Measurements from ENCODE around the gene SDK1. TPM values are rescaled to one million over a fixed set of nuclear protein-coding genes. Genes with fewer than 3 reads are reported as not detected.

SDK1 gene
- total and polyA plus RNA-seq, 2 experiments from 2014 or later, result 2.1 to 10.0 TPM

DNA sequence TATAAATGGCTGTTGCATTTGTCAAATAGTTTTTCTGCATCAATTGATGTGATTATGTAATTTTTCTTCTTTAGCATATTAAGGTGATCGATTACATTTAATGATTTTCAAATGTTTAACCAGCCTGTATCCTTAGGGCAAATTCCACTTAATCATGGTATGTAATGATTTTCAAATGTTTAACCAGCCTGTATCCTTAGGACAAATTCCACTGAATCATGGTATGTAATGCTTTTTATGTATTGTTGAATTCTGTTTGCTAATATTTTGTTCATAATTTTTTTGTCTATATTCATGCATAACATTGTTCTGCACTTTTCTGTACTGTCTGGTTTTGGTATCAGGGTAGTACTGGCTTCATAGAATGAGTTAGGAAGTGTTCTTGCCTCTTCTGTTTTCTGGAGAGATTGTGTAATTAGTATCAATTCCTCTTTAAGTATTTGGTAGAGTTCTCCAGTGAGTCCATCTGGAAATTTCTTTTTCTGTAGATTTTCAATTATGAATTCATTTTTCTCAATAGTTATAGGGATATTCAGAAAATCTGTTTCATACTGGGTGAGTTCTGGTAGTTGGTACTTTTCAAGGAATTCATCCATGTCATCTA, 987.8 kb downstream of the SDK1 start:
- Histone ChIP-seq H3F3A (replicated peaks; ENCODE audit: low read depth) (no peaks in the 10 kb centered on the region), H3K4me2 (no peak overlapping the region), H3K27ac (ENCODE audit: low read depth) (no peak overlapping the region), H3K27me3 (ENCODE audit: insufficient read depth) (no peaks in the 10 kb centered on the region), H4K20me1 (replicated peaks; ENCODE audit: insufficient read depth) (no peaks in the 10 kb centered on the region), H2AFZ (no peak overlapping the region), H3K79me2 (replicated peaks; ENCODE audit: insufficient read depth) (no peaks in the 10 kb centered on the region), H3K4me3 (no peak overlapping the region), H3K9me2 (ENCODE audit: insufficient read depth) (peaks cover 4% of the 10 kb centered on the region; the same call in 1 of the 2 replicates), H3K4me1 (ENCODE audit: insufficient read depth) (no peaks in the 10 kb centered on the region), H3K36me3 (ENCODE audit: insufficient read depth) (no peaks in the 10 kb centered on the region)
- Mint-ChIP-seq H3K4me1 (peaks cover 6% of the 10 kb centered on the region; the same call in 2 of the 3 replicates), H3K4me3 (no peak overlapping the region), H3K9me3 (peaks cover 62% of the 10 kb centered on the region), H3K36me3 (ENCODE audit: low read depth) (no peaks in the 10 kb centered on the region; the same call in 2 of the 3 replicates), H3K27ac (no peak overlapping the region), H3K27me3 (ENCODE audit: insufficient read depth, low read depth, poor library complexity) (no peaks in the 10 kb centered on the region)
- TF ChIP-seq JUNB (IDR thresholded peaks at IDR 0.05; ENCODE audit: unreplicated experiment) (no peak), STAT1 (IDR thresholded peaks at IDR 0.05; ENCODE audit: unreplicated experiment) (no peak), CREB1 (CRISPR knock-in tag; IDR thresholded peaks at IDR 0.05; ENCODE audit: low read depth) (no peak), ZNF331 (CRISPR knock-in tag; IDR thresholded peaks at IDR 0.05; ENCODE audit: low read depth) (no peak), NANOG (IDR thresholded peaks at IDR 0.05; ENCODE audit: borderline replicate concordance) (no peak), POLR2AphosphoS5 (IDR thresholded peaks at IDR 0.05; ENCODE audit: low read depth) (no peak), EZH2phosphoT487 (IDR thresholded peaks at IDR 0.05; ENCODE audit: unreplicated experiment) (no peak), ZNF114 (CRISPR knock-in tag; IDR thresholded peaks at IDR 0.05) (no peak), EZH2 (IDR thresholded peaks at IDR 0.05; ENCODE audit: low read depth, unreplicated experiment) (no peak)
- TF ChIP-seq, protein P1, sequence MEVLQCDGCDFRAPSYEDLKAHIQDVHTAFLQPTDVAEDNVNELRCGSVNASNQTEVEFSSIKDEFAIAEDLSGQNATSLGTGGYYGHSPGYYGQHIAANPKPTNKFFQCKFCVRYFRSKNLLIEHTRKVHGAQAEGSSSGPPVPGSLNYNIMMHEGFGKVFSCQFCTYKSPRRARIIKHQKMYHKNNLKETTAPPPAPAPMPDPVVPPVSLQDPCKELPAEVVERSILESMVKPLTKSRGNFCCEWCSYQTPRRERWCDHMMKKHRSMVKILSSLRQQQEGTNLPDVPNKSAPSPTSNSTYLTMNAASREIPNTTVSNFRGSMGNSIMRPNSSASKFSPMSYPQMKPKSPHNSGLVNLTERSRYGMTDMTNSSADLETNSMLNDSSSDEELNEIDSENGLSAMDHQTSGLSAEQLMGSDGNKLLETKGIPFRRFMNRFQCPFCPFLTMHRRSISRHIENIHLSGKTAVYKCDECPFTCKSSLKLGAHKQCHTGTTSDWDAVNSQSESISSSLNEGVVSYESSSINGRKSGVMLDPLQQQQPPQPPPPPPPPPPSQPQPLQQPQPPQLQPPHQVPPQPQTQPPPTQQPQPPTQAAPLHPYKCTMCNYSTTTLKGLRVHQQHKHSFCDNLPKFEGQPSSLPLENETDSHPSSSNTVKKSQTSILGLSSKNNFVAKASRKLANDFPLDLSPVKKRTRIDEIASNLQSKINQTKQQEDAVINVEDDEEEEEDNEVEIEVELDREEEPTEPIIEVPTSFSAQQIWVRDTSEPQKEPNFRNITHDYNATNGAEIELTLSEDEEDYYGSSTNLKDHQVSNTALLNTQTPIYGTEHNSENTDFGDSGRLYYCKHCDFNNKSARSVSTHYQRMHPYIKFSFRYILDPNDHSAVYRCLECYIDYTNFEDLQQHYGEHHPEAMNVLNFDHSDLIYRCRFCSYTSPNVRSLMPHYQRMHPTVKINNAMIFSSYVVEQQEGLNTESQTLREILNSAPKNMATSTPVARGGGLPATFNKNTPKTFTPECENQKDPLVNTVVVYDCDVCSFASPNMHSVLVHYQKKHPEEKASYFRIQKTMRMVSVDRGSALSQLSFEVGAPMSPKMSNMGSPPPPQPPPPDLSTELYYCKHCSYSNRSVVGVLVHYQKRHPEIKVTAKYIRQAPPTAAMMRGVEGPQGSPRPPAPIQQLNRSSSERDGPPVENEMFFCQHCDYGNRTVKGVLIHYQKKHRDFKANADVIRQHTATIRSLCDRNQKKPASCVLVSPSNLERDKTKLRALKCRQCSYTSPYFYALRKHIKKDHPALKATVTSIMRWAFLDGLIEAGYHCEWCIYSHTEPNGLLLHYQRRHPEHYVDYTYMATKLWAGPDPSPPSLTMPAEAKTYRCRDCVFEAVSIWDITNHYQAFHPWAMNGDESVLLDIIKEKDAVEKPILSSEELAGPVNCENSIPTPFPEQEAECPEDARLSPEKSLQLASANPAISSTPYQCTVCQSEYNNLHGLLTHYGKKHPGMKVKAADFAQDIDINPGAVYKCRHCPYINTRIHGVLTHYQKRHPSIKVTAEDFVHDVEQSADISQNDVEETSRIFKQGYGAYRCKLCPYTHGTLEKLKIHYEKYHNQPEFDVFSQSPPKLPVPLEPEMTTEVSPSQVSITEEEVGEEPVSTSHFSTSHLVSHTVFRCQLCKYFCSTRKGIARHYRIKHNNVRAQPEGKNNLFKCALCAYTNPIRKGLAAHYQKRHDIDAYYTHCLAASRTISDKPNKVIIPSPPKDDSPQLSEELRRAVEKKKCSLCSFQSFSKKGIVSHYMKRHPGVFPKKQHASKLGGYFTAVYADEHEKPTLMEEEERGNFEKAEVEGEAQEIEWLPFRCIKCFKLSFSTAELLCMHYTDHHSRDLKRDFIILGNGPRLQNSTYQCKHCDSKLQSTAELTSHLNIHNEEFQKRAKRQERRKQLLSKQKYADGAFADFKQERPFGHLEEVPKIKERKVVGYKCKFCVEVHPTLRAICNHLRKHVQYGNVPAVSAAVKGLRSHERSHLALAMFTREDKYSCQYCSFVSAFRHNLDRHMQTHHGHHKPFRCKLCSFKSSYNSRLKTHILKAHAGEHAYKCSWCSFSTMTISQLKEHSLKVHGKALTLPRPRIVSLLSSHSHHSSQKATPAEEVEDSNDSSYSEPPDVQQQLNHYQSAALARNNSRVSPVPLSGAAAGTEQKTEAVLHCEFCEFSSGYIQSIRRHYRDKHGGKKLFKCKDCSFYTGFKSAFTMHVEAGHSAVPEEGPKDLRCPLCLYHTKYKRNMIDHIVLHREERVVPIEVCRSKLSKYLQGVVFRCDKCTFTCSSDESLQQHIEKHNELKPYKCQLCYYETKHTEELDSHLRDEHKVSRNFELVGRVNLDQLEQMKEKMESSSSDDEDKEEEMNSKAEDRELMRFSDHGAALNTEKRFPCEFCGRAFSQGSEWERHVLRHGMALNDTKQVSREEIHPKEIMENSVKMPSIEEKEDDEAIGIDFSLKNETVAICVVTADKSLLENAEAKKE (CRISPR knock-in tag; IDR thresholded peaks at IDR 0.05), result no peak
- TF ChIP-seq, protein P2, sequence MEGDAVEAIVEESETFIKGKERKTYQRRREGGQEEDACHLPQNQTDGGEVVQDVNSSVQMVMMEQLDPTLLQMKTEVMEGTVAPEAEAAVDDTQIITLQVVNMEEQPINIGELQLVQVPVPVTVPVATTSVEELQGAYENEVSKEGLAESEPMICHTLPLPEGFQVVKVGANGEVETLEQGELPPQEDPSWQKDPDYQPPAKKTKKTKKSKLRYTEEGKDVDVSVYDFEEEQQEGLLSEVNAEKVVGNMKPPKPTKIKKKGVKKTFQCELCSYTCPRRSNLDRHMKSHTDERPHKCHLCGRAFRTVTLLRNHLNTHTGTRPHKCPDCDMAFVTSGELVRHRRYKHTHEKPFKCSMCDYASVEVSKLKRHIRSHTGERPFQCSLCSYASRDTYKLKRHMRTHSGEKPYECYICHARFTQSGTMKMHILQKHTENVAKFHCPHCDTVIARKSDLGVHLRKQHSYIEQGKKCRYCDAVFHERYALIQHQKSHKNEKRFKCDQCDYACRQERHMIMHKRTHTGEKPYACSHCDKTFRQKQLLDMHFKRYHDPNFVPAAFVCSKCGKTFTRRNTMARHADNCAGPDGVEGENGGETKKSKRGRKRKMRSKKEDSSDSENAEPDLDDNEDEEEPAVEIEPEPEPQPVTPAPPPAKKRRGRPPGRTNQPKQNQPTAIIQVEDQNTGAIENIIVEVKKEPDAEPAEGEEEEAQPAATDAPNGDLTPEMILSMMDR (conservative IDR thresholded peaks at IDR 0.05; ENCODE audit: low read depth in 2 of 2), result no peak
- TF ChIP-seq, protein P3, sequence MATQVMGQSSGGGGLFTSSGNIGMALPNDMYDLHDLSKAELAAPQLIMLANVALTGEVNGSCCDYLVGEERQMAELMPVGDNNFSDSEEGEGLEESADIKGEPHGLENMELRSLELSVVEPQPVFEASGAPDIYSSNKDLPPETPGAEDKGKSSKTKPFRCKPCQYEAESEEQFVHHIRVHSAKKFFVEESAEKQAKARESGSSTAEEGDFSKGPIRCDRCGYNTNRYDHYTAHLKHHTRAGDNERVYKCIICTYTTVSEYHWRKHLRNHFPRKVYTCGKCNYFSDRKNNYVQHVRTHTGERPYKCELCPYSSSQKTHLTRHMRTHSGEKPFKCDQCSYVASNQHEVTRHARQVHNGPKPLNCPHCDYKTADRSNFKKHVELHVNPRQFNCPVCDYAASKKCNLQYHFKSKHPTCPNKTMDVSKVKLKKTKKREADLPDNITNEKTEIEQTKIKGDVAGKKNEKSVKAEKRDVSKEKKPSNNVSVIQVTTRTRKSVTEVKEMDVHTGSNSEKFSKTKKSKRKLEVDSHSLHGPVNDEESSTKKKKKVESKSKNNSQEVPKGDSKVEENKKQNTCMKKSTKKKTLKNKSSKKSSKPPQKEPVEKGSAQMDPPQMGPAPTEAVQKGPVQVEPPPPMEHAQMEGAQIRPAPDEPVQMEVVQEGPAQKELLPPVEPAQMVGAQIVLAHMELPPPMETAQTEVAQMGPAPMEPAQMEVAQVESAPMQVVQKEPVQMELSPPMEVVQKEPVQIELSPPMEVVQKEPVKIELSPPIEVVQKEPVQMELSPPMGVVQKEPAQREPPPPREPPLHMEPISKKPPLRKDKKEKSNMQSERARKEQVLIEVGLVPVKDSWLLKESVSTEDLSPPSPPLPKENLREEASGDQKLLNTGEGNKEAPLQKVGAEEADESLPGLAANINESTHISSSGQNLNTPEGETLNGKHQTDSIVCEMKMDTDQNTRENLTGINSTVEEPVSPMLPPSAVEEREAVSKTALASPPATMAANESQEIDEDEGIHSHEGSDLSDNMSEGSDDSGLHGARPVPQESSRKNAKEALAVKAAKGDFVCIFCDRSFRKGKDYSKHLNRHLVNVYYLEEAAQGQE (IDR thresholded peaks at IDR 0.05; ENCODE audit: unreplicated experiment), result no peak
- TF ChIP-seq, protein P4, sequence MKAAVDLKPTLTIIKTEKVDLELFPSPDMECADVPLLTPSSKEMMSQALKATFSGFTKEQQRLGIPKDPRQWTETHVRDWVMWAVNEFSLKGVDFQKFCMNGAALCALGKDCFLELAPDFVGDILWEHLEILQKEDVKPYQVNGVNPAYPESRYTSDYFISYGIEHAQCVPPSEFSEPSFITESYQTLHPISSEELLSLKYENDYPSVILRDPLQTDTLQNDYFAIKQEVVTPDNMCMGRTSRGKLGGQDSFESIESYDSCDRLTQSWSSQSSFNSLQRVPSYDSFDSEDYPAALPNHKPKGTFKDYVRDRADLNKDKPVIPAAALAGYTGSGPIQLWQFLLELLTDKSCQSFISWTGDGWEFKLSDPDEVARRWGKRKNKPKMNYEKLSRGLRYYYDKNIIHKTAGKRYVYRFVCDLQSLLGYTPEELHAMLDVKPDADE (IDR thresholded peaks at IDR 0.05), result no peak
- no peak for ATAC-seq
- DNase-seq (ENCODE audit: low spot score), result no peak

Data from GM23338 (cell line).